ENCODE results near the gene FNBP1. TPM values are rescaled to one million over a fixed set of nuclear protein-coding genes. Genes with fewer than 3 reads are reported as not detected.

FNBP1 gene
- total and polyA plus RNA-seq, 2 of the 8 experiments (the other 6 are each of a cell fraction or from before 2014, with no cell fraction given) = 7.2 to 40.9 TPM

DNA sequence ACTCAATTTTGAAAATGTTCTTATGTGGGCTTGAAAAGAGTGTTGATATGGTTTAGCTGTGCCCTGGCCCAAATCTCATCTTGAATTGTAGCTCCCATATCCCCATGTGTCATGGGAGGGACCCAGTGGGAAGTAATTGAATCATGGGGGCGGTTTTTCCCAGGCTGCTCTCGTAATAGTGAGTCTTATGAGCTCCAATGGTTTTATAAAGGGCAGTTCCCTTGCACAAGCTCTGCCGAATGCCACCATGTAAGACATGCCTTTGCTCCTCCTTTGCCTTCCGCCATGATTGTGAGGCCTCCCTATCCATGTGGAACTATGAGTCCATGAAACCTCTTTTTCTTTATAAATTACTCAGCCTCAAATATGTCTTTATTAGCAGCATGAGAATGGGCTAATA lies 136.7 kb downstream of the FNBP1 start:
- Histone ChIP-seq H3K18ac (ENCODE audit: extremely low read depth, low read length) (no peak overlapping the region), H2BK12ac (ENCODE audit: low read depth, low read length) (no peak overlapping the region), H2AK5ac (ENCODE audit: low read depth, low read length) (no peak overlapping the region), H4K5ac (ENCODE audit: insufficient read length, low read depth, low read length) (no peak overlapping the region), H3K9ac (replicated peaks in 1 of 4; ENCODE audit: extremely low read depth in 1 of 4, low read depth in 3 of 4, low read length in 3 of 4) (no peak overlapping the region), H4K91ac (replicated peaks; ENCODE audit: insufficient read length, low read length) (no peak overlapping the region), H3K79me1 (ENCODE audit: low read depth, low read length) (no peaks in the 10 kb centered on the region), H3K4me3 (ENCODE audit: extremely low read depth in 1 of 4, insufficient read depth in 2 of 4, low read depth in 3 of 4, low read length in 4 of 4) (no peak overlapping the region), H3K9me3 (ENCODE audit: insufficient read depth in 2 of 2, low read depth in 1 of 2, low read length in 1 of 2) (no peaks in the 10 kb centered on the region), H3K56ac (replicated peaks; ENCODE audit: insufficient read length, low read depth, low read length) (no peak overlapping the region), H2BK120ac (replicated peaks; ENCODE audit: low read depth, low read length) (no peak overlapping the region), H4K8ac (ENCODE audit: extremely low read depth, insufficient read depth, low read length) (no peak overlapping the region), H3K23ac (ENCODE audit: insufficient read length) (no peak overlapping the region), H3K27ac (ENCODE audit: low read depth, low read length) (no peak overlapping the region), H3K79me2 (ENCODE audit: control insufficient read depth in 1 of 2, insufficient read depth in 2 of 2, low read length in 2 of 2) (no peaks in the 10 kb centered on the region), H2AFZ (ENCODE audit: low read length) (no peak overlapping the region), H3K23me2 (ENCODE audit: low read depth, low read length) (no peaks in the 10 kb centered on the region), H3K4me1 (replicated peaks in 1 of 4; ENCODE audit: control insufficient read depth in 3 of 4, insufficient read depth in 4 of 4, low read length in 3 of 4) (peaks cover 2 to 8% (median 6%) of the 10 kb centered on the region in 4 experiments; a peak in 4 of 7 replicates), H2BK15ac (ENCODE audit: low read length) (no peak overlapping the region), H2BK20ac (ENCODE audit: low read length) (no peak overlapping the region), H3K14ac (ENCODE audit: insufficient read length) (no peak overlapping the region), H3K36me3 (ENCODE audit: control insufficient read depth in 2 of 4, insufficient read depth in 4 of 4, low read length in 3 of 4) (peaks cover 0 to 9% (median 0%) of the 10 kb centered on the region in 4 experiments; a peak in 2 of 8 replicates), H3K4ac (replicated peaks; ENCODE audit: insufficient read length, low read depth, low read length) (no peak overlapping the region), H3K4me2 (ENCODE audit: insufficient read depth in 1 of 2, low read depth in 2 of 2, low read length in 2 of 2) (no peak overlapping the region), H3K27me3 (replicated peaks in 1 of 4; ENCODE audit: control insufficient read depth in 3 of 4, extremely low read depth in 1 of 4, insufficient read depth in 3 of 4, low read length in 3 of 4) (no peaks in the 10 kb centered on the region), H2BK5ac (ENCODE audit: low read depth, low read length) (no peak overlapping the region), H4K20me1 (replicated peaks in 1 of 2; ENCODE audit: control insufficient read depth in 1 of 2, insufficient read depth in 2 of 2, low read length in 2 of 2) (peaks cover 0 to 2% of the 10 kb centered on the region in 2 experiments)
- WGBS, 2 experiments (ENCODE audit: extremely low coverage in 1 of 2, insufficient coverage in 1 of 2, insufficient read length in 1 of 2, insufficient replicate concordance in 2 of 2, low coverage in 1 of 2, low lambda C conversion rate in 2 of 2, missing lambda C conversion rate in 1 of 2) = 95% methylated on average over 4 of the region's 4 CpGs; no CpG with 5 or more reads in 1 of the 2 experiments
- ChIA-PET CTCF (ENCODE audit: partially characterized antibody) (interaction anchor here (0.6 to 1.0 kb wide), 2 partner anchors 33 to 42 kb away, joined by 3 to 4 read pairs; no protein-coding TSS in a partner anchor), POLR2A (ENCODE audit: partially characterized antibody) (no interaction called here)
- TF ChIP-seq EZH2 (IDR thresholded peaks at IDR 0.05; ENCODE audit: low read depth, low read length, severe bottlenecking) (no peak), TBP (IDR thresholded peaks at IDR 0.05; ENCODE audit: low read depth, low read length) (no peak), ZNF274 (IDR thresholded peaks at IDR 0.05; ENCODE audit: borderline replicate concordance, extremely low read depth, low read length) (no peak), HDAC2 (IDR thresholded peaks at IDR 0.05; ENCODE audit: borderline replicate concordance in 1 of 2, low read depth in 2 of 2, low read length in 2 of 2) (no peak), EP300 (IDR thresholded peaks at IDR 0.05; ENCODE audit: borderline replicate concordance in 1 of 2, low read depth in 2 of 2, low read length in 2 of 2) (no peak), ASH2L (IDR thresholded peaks at IDR 0.05; ENCODE audit: low read length) (no peak), SP4 (IDR thresholded peaks at IDR 0.05; ENCODE audit: low read length) (no peak), SP2 (IDR thresholded peaks at IDR 0.05; ENCODE audit: low read length) (no peak), SIRT6 (IDR thresholded peaks at IDR 0.05; ENCODE audit: low read length) (no peak), SUZ12 (IDR thresholded peaks at IDR 0.05; ENCODE audit: low read length) (no peak), CTBP2 (IDR thresholded peaks at IDR 0.05; ENCODE audit: borderline replicate concordance, insufficient read depth, insufficient read length, low read length) (no peak), SIN3A (conservative IDR thresholded peaks at IDR 0.05 in 1 of 2, IDR thresholded peaks at IDR 0.05 in 1 of 2; ENCODE audit: low read depth in 1 of 2, low read length in 2 of 2) (no peak), POU5F1 (IDR thresholded peaks at IDR 0.05; ENCODE audit: low read depth, low read length) (no peak), POLR2A (IDR thresholded peaks at IDR 0.05; ENCODE audit: control extremely low read depth in 1 of 2, low read depth in 2 of 2, low read length in 2 of 2) (no peak)
- DNase-seq (ENCODE audit: low read depth in 1 of 2, low spot score in 2 of 2) (no peak), FAIRE-seq (no peak)
